Neural progenitor cell (in vitro differentiated cells): ENCODE measurements around the gene CAMK2D.

Experiments
- EZH2 ChIP-seq: fragments of 200-600 bp; sonication (generic); IDR thresholded peaks from 2 replicates; pipeline ENCODE4 v1.6.1; 2017; ENCODE audit warnings: antibody characterized with exemption, mild to moderate bottlenecking, moderate library complexity
- TF ChIP-seq, protein P1 (sequence below): fragments of 200-600 bp; sonication (generic); IDR thresholded peaks from 2 replicates; pipeline ENCODE4 v1.5.1; 2017; ENCODE audit warnings: antibody characterized with exemption, mild to moderate bottlenecking

DNA sequence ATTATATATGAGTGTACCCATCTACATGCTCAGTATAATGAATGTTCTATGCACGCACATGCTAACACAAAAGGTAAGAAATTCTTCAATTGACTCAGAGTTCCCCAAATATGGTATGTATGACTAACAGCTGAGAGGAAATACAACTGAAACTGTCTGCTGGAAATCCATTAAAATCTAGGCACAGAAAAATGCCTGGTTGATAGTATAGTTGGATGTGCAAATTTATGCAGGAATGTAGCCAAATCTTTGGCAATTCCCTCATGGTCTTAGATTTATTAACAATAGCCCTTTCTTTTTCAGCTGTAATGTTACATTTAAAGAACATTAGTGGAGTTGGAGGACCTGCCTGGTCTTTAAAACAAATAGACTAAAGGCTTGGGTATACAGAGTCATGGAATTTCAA is 5.5 kb downstream of the CAMK2D start:
- TF ChIP-seq, protein P1, sequence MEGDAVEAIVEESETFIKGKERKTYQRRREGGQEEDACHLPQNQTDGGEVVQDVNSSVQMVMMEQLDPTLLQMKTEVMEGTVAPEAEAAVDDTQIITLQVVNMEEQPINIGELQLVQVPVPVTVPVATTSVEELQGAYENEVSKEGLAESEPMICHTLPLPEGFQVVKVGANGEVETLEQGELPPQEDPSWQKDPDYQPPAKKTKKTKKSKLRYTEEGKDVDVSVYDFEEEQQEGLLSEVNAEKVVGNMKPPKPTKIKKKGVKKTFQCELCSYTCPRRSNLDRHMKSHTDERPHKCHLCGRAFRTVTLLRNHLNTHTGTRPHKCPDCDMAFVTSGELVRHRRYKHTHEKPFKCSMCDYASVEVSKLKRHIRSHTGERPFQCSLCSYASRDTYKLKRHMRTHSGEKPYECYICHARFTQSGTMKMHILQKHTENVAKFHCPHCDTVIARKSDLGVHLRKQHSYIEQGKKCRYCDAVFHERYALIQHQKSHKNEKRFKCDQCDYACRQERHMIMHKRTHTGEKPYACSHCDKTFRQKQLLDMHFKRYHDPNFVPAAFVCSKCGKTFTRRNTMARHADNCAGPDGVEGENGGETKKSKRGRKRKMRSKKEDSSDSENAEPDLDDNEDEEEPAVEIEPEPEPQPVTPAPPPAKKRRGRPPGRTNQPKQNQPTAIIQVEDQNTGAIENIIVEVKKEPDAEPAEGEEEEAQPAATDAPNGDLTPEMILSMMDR, result no peak
- no peak for TF ChIP-seq EZH2
